HEK293T (cell line): ENCODE data around the gene ZNF319.

Source experiments
- CTCF ChIA-PET: fragments of 350-600 bp; formaldehyde crosslinking; extraction: SDS; loops from one replicate; lab custom pipeline; 2021; ENCODE audit warnings: antibody characterized with exemption, inconsistent platforms; lab: Yijun Ruan, JAX
- POLR2A ChIA-PET: fragments of 350-600 bp; formaldehyde crosslinking; extraction: SDS; loops from one replicate; lab custom pipeline; 2020; ENCODE audit warnings: antibody characterized with exemption, inconsistent platforms; lab: Yijun Ruan, JAX
- DNase-seq: peaks from one replicate; pipeline ENCODE4 v3.0.0; 2012; ENCODE audit warnings: mixed read lengths; ENCODE audit errors: extremely low spot score
- ARNT ChIP-seq: fragments of 450-650 bp; IDR thresholded peaks from 2 replicates; pipeline ENCODE4 v1.6.1; 2017; ENCODE audit warnings: mild to moderate bottlenecking
- BHLHE40 ChIP-seq: fragments of 450-650 bp; IDR thresholded peaks from 2 replicates; pipeline ENCODE4 v1.6.1; 2016; ENCODE audit warnings: mild to moderate bottlenecking, moderate library complexity, borderline replicate concordance
- CTBP1 ChIP-seq: fragments of 450-650 bp; IDR thresholded peaks from 2 replicates; pipeline ENCODE4 v1.6.1; 2016; ENCODE audit warnings: borderline replicate concordance
- ELF4 ChIP-seq: fragments of 450-650 bp; IDR thresholded peaks from 2 replicates; pipeline ENCODE4 v1.6.1; 2017; ENCODE audit warnings: antibody characterized with exemption
- FOXA1 ChIP-seq: fragments of 450-650 bp; IDR thresholded peaks from 2 replicates; pipeline ENCODE4 v1.6.1; 2016; ENCODE audit warnings: mild to moderate bottlenecking
- FOXK2 ChIP-seq: fragments of 450-650 bp; IDR thresholded peaks from 2 replicates; pipeline ENCODE4 v1.6.1; 2016; ENCODE audit warnings: mild to moderate bottlenecking
- FOXM1 ChIP-seq: fragments of 450-650 bp; IDR thresholded peaks from 2 replicates; pipeline ENCODE4 v1.6.1; 2017; ENCODE audit warnings: mild to moderate bottlenecking, borderline replicate concordance
- HDGF ChIP-seq: fragments of 450-650 bp; IDR thresholded peaks from 2 replicates; pipeline ENCODE4 v1.6.1; 2017; ENCODE audit warnings: antibody characterized with exemption, borderline replicate concordance
- L3MBTL2 ChIP-seq: fragments of 450-650 bp; conservative IDR thresholded peaks from 2 replicates; pipeline ENCODE4 v1.6.1; 2016; ENCODE audit warnings: mild to moderate bottlenecking
- LEF1 ChIP-seq: fragments of 450-650 bp; IDR thresholded peaks from 2 replicates; pipeline ENCODE4 v1.6.1; 2017; ENCODE audit warnings: mild to moderate bottlenecking, borderline replicate concordance
- NFRKB ChIP-seq: fragments of 450-650 bp; IDR thresholded peaks from 2 replicates; pipeline ENCODE4 v1.6.1; 2016; ENCODE audit warnings: mild to moderate bottlenecking, moderate library complexity
- SP1 ChIP-seq: fragments of 450-650 bp; IDR thresholded peaks from 2 replicates; pipeline ENCODE4 v1.6.1; 2017
- SUZ12 ChIP-seq: fragments of 450-650 bp; IDR thresholded peaks from 2 replicates; pipeline ENCODE4 v1.6.1; 2016; ENCODE audit warnings: mild to moderate bottlenecking
- TARDBP ChIP-seq: fragments of 450-650 bp; IDR thresholded peaks from 2 replicates; pipeline ENCODE4 v1.6.1; 2016
- ZNF384 ChIP-seq: fragments of 450-650 bp; IDR thresholded peaks from 2 replicates; pipeline ENCODE4 v1.6.1; 2016
- TF ChIP-seq, protein P1 (sequence below): fragments of 450-650 bp; IDR thresholded peaks from 2 replicates; pipeline ENCODE4 v1.6.1; 2016

The ZNF319 gene

DNA sequence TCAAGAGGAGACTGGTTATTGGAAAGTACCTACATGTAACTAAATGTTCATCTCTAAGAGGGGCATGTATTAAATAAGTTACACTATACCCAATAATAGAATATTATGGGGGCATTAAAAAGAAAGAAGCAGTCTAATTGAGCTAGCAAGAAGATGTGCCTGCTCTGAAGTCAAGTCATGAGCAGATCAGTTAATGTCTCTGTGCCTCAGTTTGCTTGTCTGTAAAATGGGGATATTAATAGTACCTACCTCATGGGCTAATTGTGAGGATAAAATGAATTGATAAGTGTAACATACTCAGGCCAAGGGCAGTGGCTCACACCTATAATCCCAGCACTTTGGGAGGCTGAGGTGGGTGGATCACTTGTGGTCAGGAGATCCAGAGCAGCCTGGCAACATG is 32.6 kb downstream of the ZNF319 start:
- CTCF ChIA-PET, result no interaction called here

GRCh38 chr16:57966986-57967385 is 33.5 kb downstream of the ZNF319 start:
- ChIA-PET POLR2A (no interaction called here), CTCF (interaction anchor here (0.5 kb wide), 1 partner anchor 658 kb away, joined by 3 read pairs; no protein-coding TSS in a partner anchor)
- DNase-seq, result no peak
- TF ChIP-seq LEF1 (no peak), TARDBP (no peak), BHLHE40 (no peak), NFRKB (no peak), FOXM1 (no peak), FOXA1 (no peak), HDGF (no peak)

More for the DNA sequence above, 32.6 kb downstream of the ZNF319 start:
- DNase-seq, result no peak
- POLR2A ChIA-PET, result no interaction called here
- TF ChIP-seq, protein P1, sequence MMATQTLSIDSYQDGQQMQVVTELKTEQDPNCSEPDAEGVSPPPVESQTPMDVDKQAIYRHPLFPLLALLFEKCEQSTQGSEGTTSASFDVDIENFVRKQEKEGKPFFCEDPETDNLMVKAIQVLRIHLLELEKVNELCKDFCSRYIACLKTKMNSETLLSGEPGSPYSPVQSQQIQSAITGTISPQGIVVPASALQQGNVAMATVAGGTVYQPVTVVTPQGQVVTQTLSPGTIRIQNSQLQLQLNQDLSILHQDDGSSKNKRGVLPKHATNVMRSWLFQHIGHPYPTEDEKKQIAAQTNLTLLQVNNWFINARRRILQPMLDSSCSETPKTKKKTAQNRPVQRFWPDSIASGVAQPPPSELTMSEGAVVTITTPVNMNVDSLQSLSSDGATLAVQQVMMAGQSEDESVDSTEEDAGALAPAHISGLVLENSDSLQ, result no peak
- TF ChIP-seq SP1, result no peak
- no peak for TF ChIP-seq LEF1
- no peak for TF ChIP-seq ELF4
- TF ChIP-seq SUZ12, result no peak
- no peak for TF ChIP-seq ZNF384
- TF ChIP-seq ARNT, result no peak
- no peak for TF ChIP-seq L3MBTL2
- no peak for TF ChIP-seq CTBP1
- TF ChIP-seq TARDBP, result no peak
- no peak for TF ChIP-seq NFRKB
- TF ChIP-seq FOXK2, result no peak
- TF ChIP-seq FOXA1, result no peak
- TF ChIP-seq FOXM1, result no peak

GRCh38 chr16:57966204-57966771 is 34.2 kb downstream of the ZNF319 start:
- no peak for DNase-seq
- TF ChIP-seq ARNT (no peak), LEF1 (no peak), FOXA1 (no peak), CTBP1 (no peak), HDGF (no peak), FOXK2 (no peak)
- POLR2A ChIA-PET, result interaction anchor here (1.1 kb wide), 1 partner anchor 163 kb away, joined by 3 read pairs; the partner anchor contains the start of gene CFAP20
- CTCF ChIA-PET, result no interaction called here

GRCh38 chr16:57964157-57964700 is 36.2 kb downstream of the ZNF319 start:
- CTCF ChIA-PET, result no interaction called here
- POLR2A ChIA-PET, result no interaction called here
- TF ChIP-seq L3MBTL2, result no peak
- TF ChIP-seq ARNT, result no peak
- no peak for TF ChIP-seq FOXA1
- TF ChIP-seq SP1, result no peak
- TF ChIP-seq LEF1, result no peak
- no peak for TF ChIP-seq HDGF
- DNase-seq, result no peak

DNA sequence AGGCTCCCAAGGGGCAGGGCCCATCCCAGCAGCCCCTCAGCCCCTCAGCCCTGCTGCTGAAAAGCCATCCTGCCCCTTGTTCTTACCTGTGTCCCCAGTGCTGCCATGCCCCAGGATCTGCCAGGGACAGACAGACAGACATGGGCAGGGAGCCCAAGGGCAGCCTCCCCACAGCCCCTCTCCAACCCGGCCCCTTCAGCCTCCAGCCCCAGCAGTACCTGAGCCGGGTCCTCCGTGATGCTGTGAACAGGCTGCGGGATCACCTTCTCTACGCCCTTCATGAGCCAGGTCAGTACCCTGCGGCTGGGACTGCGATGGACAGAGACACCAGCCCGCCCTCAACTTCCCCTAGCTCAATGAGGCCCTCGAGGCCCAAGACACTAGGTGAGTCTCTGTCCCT is 37.7 kb downstream of the ZNF319 start:
- ChIA-PET POLR2A (no interaction called here), CTCF (no interaction called here)
- TF ChIP-seq ELF4 (no peak), L3MBTL2 (no peak), FOXM1 (no peak), LEF1 (no peak)
- DNase-seq, result no peak

- CTCF ChIA-PET, result interaction anchor here (0.7 kb wide), 1 partner anchor 9 kb away, joined by 3 read pairs; the partner anchor contains the start of gene CNGB1
- POLR2A ChIA-PET, result no interaction called here
- no peak for TF ChIP-seq CTBP1
- TF ChIP-seq FOXA1, result no peak
- TF ChIP-seq SUZ12, result no peak
- no peak for TF ChIP-seq ARNT
- TF ChIP-seq ZNF384, result no peak
- TF ChIP-seq ELF4, result no peak
- TF ChIP-seq LEF1, result no peak
- TF ChIP-seq, protein P1, result no peak
- no peak for DNase-seq
These were observed 38.4 kb downstream of the ZNF319 start for GRCh38 chr16:57962046-57962445.

DNA sequence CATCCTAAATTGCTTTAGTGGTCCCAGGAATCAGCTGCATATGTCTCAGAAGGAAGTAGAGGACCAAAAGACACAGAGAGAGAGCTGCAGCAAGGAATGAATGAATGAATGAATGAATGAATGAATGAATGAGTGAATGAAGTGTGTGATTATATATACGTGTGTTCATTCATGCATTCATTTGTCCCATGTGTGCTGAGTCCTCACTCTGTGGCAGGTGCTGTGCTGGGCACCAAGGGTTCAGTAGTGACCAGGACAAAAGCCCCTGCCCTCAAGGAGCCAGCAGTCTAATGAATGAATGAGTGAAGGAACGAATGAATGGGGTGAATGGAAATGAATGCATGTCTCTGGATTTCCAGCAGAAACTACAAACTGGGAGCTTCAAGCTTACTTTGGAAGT is 38.9 kb downstream of the ZNF319 start:
- POLR2A ChIA-PET, result no interaction called here
- DNase-seq, result no peak
- CTCF ChIA-PET, result interaction anchor here (0.7 kb wide), 1 partner anchor 10 kb away, joined by 3 read pairs; the partner anchor contains the start of gene CNGB1
- TF ChIP-seq ELF4, result no peak
- no peak for TF ChIP-seq FOXK2
- TF ChIP-seq CTBP1, result no peak
- no peak for TF ChIP-seq ZNF384
- no peak for TF ChIP-seq NFRKB
- TF ChIP-seq ARNT, result no peak
- no peak for TF ChIP-seq FOXA1
- TF ChIP-seq L3MBTL2, result no peak
- no peak for TF ChIP-seq SP1
- no peak for TF ChIP-seq LEF1
